ENCODE data around the gene HLCS. TPM values are rescaled to one million over a fixed set of nuclear protein-coding genes. Genes with fewer than 3 reads are reported as not detected.

Gene HLCS
- total RNA-seq, 3 donors from 2014 or later = 19.5 to 26.2 (median 20.3) TPM

DNA sequence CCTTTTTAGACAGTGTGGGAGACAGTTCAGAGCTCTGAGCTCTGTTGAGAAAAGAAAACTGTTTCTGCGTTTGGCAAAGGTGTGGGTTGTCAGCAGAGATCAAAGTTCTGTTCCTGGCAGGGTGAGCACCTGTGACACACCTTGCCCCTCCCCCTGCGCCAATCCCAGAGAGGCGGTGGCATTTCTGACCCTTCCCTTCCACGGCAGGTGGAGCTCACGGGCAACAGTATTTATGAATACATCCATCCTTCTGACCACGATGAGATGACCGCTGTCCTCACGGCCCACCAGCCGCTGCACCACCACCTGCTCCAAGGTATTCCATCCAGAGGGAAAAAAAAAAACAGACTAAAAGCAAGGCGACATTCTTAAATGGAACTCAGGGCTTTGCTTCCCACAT lies 246.9 kb downstream of the HLCS start:
- Histone ChIP-seq H3K36me3 (no peaks in the 10 kb centered on the region), H3K27me3 (peaks cover 0 to 24% of the 10 kb centered on the region in 2 donors), H3K4me1 (no peaks in the 10 kb centered on the region), H3K4me3 (peak overlapping the region in 1 of 3 donors; percentile 41), H3K27ac (peak overlapping the region; percentile 48 to 49), H3K9me3 (no peaks in the 10 kb centered on the region)
- TF ChIP-seq, protein P1, sequence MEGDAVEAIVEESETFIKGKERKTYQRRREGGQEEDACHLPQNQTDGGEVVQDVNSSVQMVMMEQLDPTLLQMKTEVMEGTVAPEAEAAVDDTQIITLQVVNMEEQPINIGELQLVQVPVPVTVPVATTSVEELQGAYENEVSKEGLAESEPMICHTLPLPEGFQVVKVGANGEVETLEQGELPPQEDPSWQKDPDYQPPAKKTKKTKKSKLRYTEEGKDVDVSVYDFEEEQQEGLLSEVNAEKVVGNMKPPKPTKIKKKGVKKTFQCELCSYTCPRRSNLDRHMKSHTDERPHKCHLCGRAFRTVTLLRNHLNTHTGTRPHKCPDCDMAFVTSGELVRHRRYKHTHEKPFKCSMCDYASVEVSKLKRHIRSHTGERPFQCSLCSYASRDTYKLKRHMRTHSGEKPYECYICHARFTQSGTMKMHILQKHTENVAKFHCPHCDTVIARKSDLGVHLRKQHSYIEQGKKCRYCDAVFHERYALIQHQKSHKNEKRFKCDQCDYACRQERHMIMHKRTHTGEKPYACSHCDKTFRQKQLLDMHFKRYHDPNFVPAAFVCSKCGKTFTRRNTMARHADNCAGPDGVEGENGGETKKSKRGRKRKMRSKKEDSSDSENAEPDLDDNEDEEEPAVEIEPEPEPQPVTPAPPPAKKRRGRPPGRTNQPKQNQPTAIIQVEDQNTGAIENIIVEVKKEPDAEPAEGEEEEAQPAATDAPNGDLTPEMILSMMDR (IDR thresholded peaks at IDR 0.05) = no peak
- TF ChIP-seq POLR2AphosphoS5 (IDR thresholded peaks at IDR 0.05) (no peak), POLR2A (IDR thresholded peaks at IDR 0.05) (no peak)
- peak in 1 of 2 donors; percentile 24 for DNase-seq (ENCODE audit: low spot score in 2 of 2)
- intact Hi-C loops (cut with DNase I; ENCODE audit: low total_unique reads) = no loop called here

- intact Hi-C loops (cut with DNase I; ENCODE audit: low total_unique reads) = no loop called here
- H3K9me3 ChIP-seq = no peaks in the 10 kb centered on the region
- H3K36me3 ChIP-seq = no peaks in the 10 kb centered on the region
- peak overlapping the region; percentile 48 to 49 for H3K27ac ChIP-seq
- H3K27me3 ChIP-seq = peaks cover 0 to 27% of the 10 kb centered on the region in 2 donors
- H3K4me1 ChIP-seq = no peaks in the 10 kb centered on the region
- DNase-seq (ENCODE audit: low spot score in 2 of 2) = peak in 1 of 2 donors; percentile 38
- peak overlapping the region in 2 of 3 donors; percentile 12 to 41 for H3K4me3 ChIP-seq
- TF ChIP-seq POLR2AphosphoS5 (IDR thresholded peaks at IDR 0.05) (no peak), POLR2A (IDR thresholded peaks at IDR 0.05) (no peak)
- TF ChIP-seq, protein P1 (IDR thresholded peaks at IDR 0.05) = no peak
Observed at GRCh38 chr21:36718951-36719501, 247.4 kb downstream of the HLCS start.

DNA sequence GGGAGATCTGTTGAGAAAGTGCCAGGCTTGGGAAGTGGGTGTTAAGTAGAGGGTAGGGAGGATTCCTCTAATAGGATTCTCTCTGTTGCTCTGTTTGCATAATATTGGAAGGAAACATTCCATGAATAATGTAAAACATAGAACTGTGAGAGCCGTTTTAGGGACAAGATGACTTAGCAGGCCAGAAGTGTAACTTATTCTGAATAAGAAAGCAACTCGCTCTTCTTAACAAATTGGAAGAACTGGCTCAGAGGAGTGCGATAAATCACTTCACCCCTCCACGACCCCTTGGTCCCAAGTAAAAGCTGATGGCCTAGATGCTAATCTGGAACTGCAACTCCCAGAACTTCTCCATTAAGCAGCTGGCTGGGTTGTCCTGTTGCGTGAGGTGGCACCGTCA lies 248.5 kb downstream of the HLCS start:
- no peak for DNase-seq (ENCODE audit: low spot score in 2 of 2)

GRCh38 chr21:36716836-36717235 lies 249.6 kb downstream of the HLCS start:
- H3K4me1 ChIP-seq = no peaks in the 10 kb centered on the region
- H3K27ac ChIP-seq = no peak overlapping the region
- intact Hi-C loops (cut with DNase I; ENCODE audit: low total_unique reads) = no loop called here
- no peak for DNase-seq (ENCODE audit: low spot score in 2 of 2)
- H3K9me3 ChIP-seq = no peaks in the 10 kb centered on the region
- TF ChIP-seq POLR2A (IDR thresholded peaks at IDR 0.05) = no peak
- TF ChIP-seq, protein P1 (IDR thresholded peaks at IDR 0.05) = no peak
- TF ChIP-seq POLR2AphosphoS5 (IDR thresholded peaks at IDR 0.05) = no peak
- peaks cover 0 to 45% of the 10 kb centered on the region in 2 donors for H3K27me3 ChIP-seq
- no peaks in the 10 kb centered on the region for H3K36me3 ChIP-seq
- no peak overlapping the region for H3K4me3 ChIP-seq

More for the DNA sequence above, 248.5 kb downstream of the HLCS start:
- H3K4me1 ChIP-seq = no peaks in the 10 kb centered on the region
- no peaks in the 10 kb centered on the region for H3K36me3 ChIP-seq
- H3K9me3 ChIP-seq = no peaks in the 10 kb centered on the region
- H3K4me3 ChIP-seq = no peak overlapping the region
- TF ChIP-seq POLR2A (IDR thresholded peaks at IDR 0.05) (no peak), POLR2AphosphoS5 (IDR thresholded peaks at IDR 0.05) (no peak)
- TF ChIP-seq, protein P1 (IDR thresholded peaks at IDR 0.05) = no peak
- no peak overlapping the region for H3K27ac ChIP-seq
- H3K27me3 ChIP-seq = peaks cover 0 to 33% of the 10 kb centered on the region in 2 donors
- intact Hi-C loops (cut with DNase I; ENCODE audit: low total_unique reads) = no loop called here

DNA sequence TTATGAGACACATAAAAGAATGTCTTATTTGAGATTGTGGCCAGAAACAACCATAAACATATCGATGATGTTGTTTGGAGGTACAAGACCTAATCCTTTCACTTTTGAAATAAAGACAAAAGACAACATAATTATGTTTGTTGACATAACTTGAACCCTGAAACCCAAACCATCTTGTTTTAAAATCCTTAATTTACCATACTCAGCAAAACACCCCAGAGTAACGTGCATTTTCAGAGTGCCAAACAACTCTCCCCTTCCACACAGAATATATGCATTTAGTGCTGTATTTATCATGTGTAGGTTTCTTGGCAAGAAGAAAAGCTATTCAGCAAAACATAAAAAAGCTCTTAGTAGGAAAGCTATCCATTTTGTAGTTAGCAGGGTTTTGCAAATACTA lies 250.1 kb downstream of the HLCS start:
- Histone ChIP-seq H3K27me3 (peaks cover 0 to 46% of the 10 kb centered on the region in 2 donors), H3K27ac (no peak overlapping the region), H3K9me3 (no peaks in the 10 kb centered on the region), H3K4me1 (no peaks in the 10 kb centered on the region), H3K4me3 (no peak overlapping the region), H3K36me3 (no peaks in the 10 kb centered on the region)
- TF ChIP-seq POLR2A (IDR thresholded peaks at IDR 0.05) = no peak
- TF ChIP-seq, protein P1 (IDR thresholded peaks at IDR 0.05) = no peak
- DNase-seq (ENCODE audit: low spot score in 2 of 2) = no peak
- intact Hi-C loops (cut with DNase I; ENCODE audit: low total_unique reads) = no loop called here

Data from breast epithelium (tissue), 4 donors.